Measurements from ENCODE around the gene MPHOSPH8.
"Not testable (repeated sequence)": the region's sequence is repeated elsewhere in the genome, so short reads cannot be mapped to it uniquely, and the experiment has no call there.

MPHOSPH8 gene

GRCh38 chr13:19685034-19685433, 51.6 kb downstream of the MPHOSPH8 start:
- no peak overlapping the region for H3K27ac ChIP-seq

GRCh38 chr13:19685437-19685836, 52.0 kb downstream of the MPHOSPH8 start:
- Histone ChIP-seq H3K36me3 (peaks cover 22% of the 10 kb centered on the region), H3K27ac (no peak overlapping the region), H3K4me3 (ENCODE audit: low read depth, low read length) (no peak overlapping the region), H3K9me3 (ENCODE audit: severe bottlenecking) (no peaks in the 10 kb centered on the region), H3K27me3 (ENCODE audit: insufficient read depth, low read depth, severe bottlenecking) (no peaks in the 10 kb centered on the region)
- DNase-seq = no peak
- TF ChIP-seq CTCF (IDR thresholded peaks at IDR 0.05; ENCODE audit: low read depth, low read length) = no peak

More at GRCh38 chr13:19685034-19685433, 51.6 kb downstream of the MPHOSPH8 start:
- Histone ChIP-seq H3K36me3 (peaks cover 19% of the 10 kb centered on the region), H3K4me3 (ENCODE audit: low read depth, low read length) (no peak overlapping the region), H3K9me3 (ENCODE audit: severe bottlenecking) (no peaks in the 10 kb centered on the region), H3K27me3 (ENCODE audit: insufficient read depth, low read depth, severe bottlenecking) (no peaks in the 10 kb centered on the region)
- no peak for TF ChIP-seq CTCF (IDR thresholded peaks at IDR 0.05; ENCODE audit: low read depth, low read length)
- DNase-seq = no peak

- not testable (repeated sequence) for H3K27ac ChIP-seq; H3K4me3 ChIP-seq (ENCODE audit: low read depth, low read length); DNase-seq; H3K9me3 ChIP-seq (ENCODE audit: severe bottlenecking); H3K27me3 ChIP-seq (ENCODE audit: insufficient read depth, low read depth, severe bottlenecking)
- H3K36me3 ChIP-seq = peaks cover 48% of the 10 kb centered on the region
Observed at GRCh38 chr13:19691447-19691846, 58.0 kb downstream of the MPHOSPH8 start.

- Histone ChIP-seq H3K36me3 (peaks cover 31% of the 10 kb centered on the region), H3K4me3 (ENCODE audit: low read depth, low read length) (no peak overlapping the region), H3K9me3 (ENCODE audit: severe bottlenecking) (no peaks in the 10 kb centered on the region), H3K27me3 (ENCODE audit: insufficient read depth, low read depth, severe bottlenecking) (no peaks in the 10 kb centered on the region), H3K27ac (no peak overlapping the region)
- no peak for TF ChIP-seq CTCF (IDR thresholded peaks at IDR 0.05; ENCODE audit: low read depth, low read length)
- no peak for DNase-seq
Observed at GRCh38 chr13:19695428-19695827, 62.0 kb downstream of the MPHOSPH8 start.

GRCh38 chr13:19695829-19696228, 62.4 kb downstream of the MPHOSPH8 start:
- peaks cover 27% of the 10 kb centered on the region for H3K36me3 ChIP-seq
- H3K27ac ChIP-seq = no peak overlapping the region
- no peaks in the 10 kb centered on the region for H3K27me3 ChIP-seq (ENCODE audit: insufficient read depth, low read depth, severe bottlenecking)
- no peaks in the 10 kb centered on the region for H3K9me3 ChIP-seq (ENCODE audit: severe bottlenecking)
- H3K4me3 ChIP-seq (ENCODE audit: low read depth, low read length) = no peak overlapping the region
- DNase-seq = no peak
- no peak for TF ChIP-seq CTCF (IDR thresholded peaks at IDR 0.05; ENCODE audit: low read depth, low read length)

GRCh38 chr13:19700963-19701362, 67.5 kb downstream of the MPHOSPH8 start:
- H3K4me3 ChIP-seq (ENCODE audit: low read depth, low read length); DNase-seq; H3K36me3 ChIP-seq; H3K9me3 ChIP-seq (ENCODE audit: severe bottlenecking); H3K27ac ChIP-seq; H3K27me3 ChIP-seq (ENCODE audit: insufficient read depth, low read depth, severe bottlenecking): not testable (repeated sequence)

GRCh38 chr13:19701619-19702018, 68.2 kb downstream of the MPHOSPH8 start:
- DNase-seq; H3K9me3 ChIP-seq (ENCODE audit: severe bottlenecking); H3K4me3 ChIP-seq (ENCODE audit: low read depth, low read length); H3K27ac ChIP-seq; H3K36me3 ChIP-seq; H3K27me3 ChIP-seq (ENCODE audit: insufficient read depth, low read depth, severe bottlenecking): not testable (repeated sequence)

GRCh38 chr13:19704256-19704655, 70.8 kb downstream of the MPHOSPH8 start:
- not testable (repeated sequence) for H3K9me3 ChIP-seq (ENCODE audit: severe bottlenecking); H3K27ac ChIP-seq; H3K27me3 ChIP-seq (ENCODE audit: insufficient read depth, low read depth, severe bottlenecking); DNase-seq; H3K36me3 ChIP-seq; H3K4me3 ChIP-seq (ENCODE audit: low read depth, low read length)

- not testable (repeated sequence) for DNase-seq; H3K4me3 ChIP-seq (ENCODE audit: low read depth, low read length); H3K36me3 ChIP-seq; H3K27me3 ChIP-seq (ENCODE audit: insufficient read depth, low read depth, severe bottlenecking); H3K27ac ChIP-seq; H3K9me3 ChIP-seq (ENCODE audit: severe bottlenecking)
Observed at GRCh38 chr13:19709039-19709438, 75.6 kb downstream of the MPHOSPH8 start.

- not testable (repeated sequence) for H3K36me3 ChIP-seq; H3K27ac ChIP-seq; DNase-seq; H3K4me3 ChIP-seq (ENCODE audit: low read depth, low read length); H3K9me3 ChIP-seq (ENCODE audit: severe bottlenecking); H3K27me3 ChIP-seq (ENCODE audit: insufficient read depth, low read depth, severe bottlenecking)
Observed at GRCh38 chr13:19709782-19710181, 76.3 kb downstream of the MPHOSPH8 start.
